Upper lobe of left lung (tissue), 4 donors: ENCODE data around the gene ERG28.

Experiments
- CTCF ChIP-seq, 6 experiments: fragments of 450-650 bp in 4 of 6; fragments of 200-600 bp in 2 of 6; sonication (generic) in 2 of 6; IDR thresholded peaks; one replicate each; pipeline ENCODE4 v1.5.1; 2016 to 2019; ENCODE audit warnings: antibody characterized with exemption in 6 of 6
- POLR2A ChIP-seq, 4 donors: fragments of 450-650 bp; IDR thresholded peaks; one replicate each; pipeline ENCODE4 v1.5.1; 2016 to 2017; ENCODE audit warnings: antibody characterized with exemption in 4 of 4, mild to moderate bottlenecking in 2 of 4
- POLR2AphosphoS5 ChIP-seq, 2 donors: sonication (generic); formaldehyde crosslinking; IDR thresholded peaks; one replicate each; pipeline ENCODE4 v1.5.1; 2017; ENCODE audit warnings: antibody characterized with exemption in 2 of 2

GRCh38 chr14:75630695-75631452 lies 29.8 kb downstream of the ERG28 start:
- TF ChIP-seq POLR2AphosphoS5 (IDR thresholded peaks at IDR 0.05) (no peak), CTCF (IDR thresholded peaks at IDR 0.05) (no peak), POLR2A (IDR thresholded peaks at IDR 0.05) (no peak)
